HepG2 (cell line): ENCODE measurements around the gene CRYGA. TPM values are rescaled to one million over a fixed set of nuclear protein-coding genes. Genes with fewer than 3 reads are reported as not detected.

Experiments used
- ARID2 ChIP-seq: sonication (generic); formaldehyde crosslinking; IDR thresholded peaks from 2 replicates; pipeline ENCODE4 v1.8.1; 2022; ENCODE audit warnings: mild to moderate bottlenecking, missing genetic modification reagents, borderline replicate concordance
- BATF2 ChIP-seq: sonication (generic); formaldehyde crosslinking; IDR thresholded peaks from 2 replicates; pipeline ENCODE4 v1.8.0; 2022; ENCODE audit warnings: mild to moderate bottlenecking, missing genetic modification reagents, moderate library complexity
- BCL6 ChIP-seq: IDR thresholded peaks from 2 replicates; pipeline ENCODE4 v1.6.1; 2016; ENCODE audit warnings: missing genetic modification reagents, missing compliant biosample characterization
- CC2D1A ChIP-seq: sonication (generic); formaldehyde crosslinking; IDR thresholded peaks from 2 replicates; pipeline ENCODE4 v1.8.1; 2023; ENCODE audit warnings: mild to moderate bottlenecking, missing genetic modification reagents
- CTCF ChIP-seq: sonication (generic); formaldehyde crosslinking; IDR thresholded peaks from 2 replicates; pipeline ENCODE4 v1.5.0; 2020; ENCODE audit warnings: mild to moderate bottlenecking, missing genetic modification reagents, moderate library complexity
- GLMP ChIP-seq: sonication (generic); formaldehyde crosslinking; IDR thresholded peaks from 2 replicates; pipeline ENCODE4 v1.9.0; 2021; ENCODE audit warnings: missing genetic modification reagents, mild to moderate bottlenecking, borderline replicate concordance
- HMGXB4 ChIP-seq, 2 experiments: sonication (generic) in 1 of 2; formaldehyde crosslinking in 1 of 2; IDR thresholded peaks; 2 replicates each; pipeline versions ENCODE4 v1.4.0 to v1.6.1; 2018 to 2020; ENCODE audit warnings: missing genetic modification reagents in 2 of 2, borderline replicate concordance in 1 of 2, low read depth in 1 of 2, mild to moderate bottlenecking in 1 of 2, missing biosample characterization in 1 of 2
- IKZF5 ChIP-seq: IDR thresholded peaks from 2 replicates; pipeline ENCODE4 v1.6.1; 2018; ENCODE audit warnings: missing genetic modification reagents, mild to moderate bottlenecking, missing compliant biosample characterization
- KDM2A ChIP-seq: sonication (generic); formaldehyde crosslinking; IDR thresholded peaks from 2 replicates; pipeline ENCODE4 v1.4.0; 2020; ENCODE audit warnings: low read depth, missing genetic modification reagents, borderline replicate concordance
- MEIS2 ChIP-seq: sonication (generic); formaldehyde crosslinking; IDR thresholded peaks from 2 replicates; pipeline ENCODE4 v1.9.0; 2021; ENCODE audit warnings: mild to moderate bottlenecking, missing genetic modification reagents
- PRMT3 ChIP-seq: sonication (generic); formaldehyde crosslinking; IDR thresholded peaks from 2 replicates; pipeline ENCODE4 v1.8.1; 2022; ENCODE audit warnings: low read depth, mild to moderate bottlenecking, moderate library complexity, missing genetic modification reagents, borderline replicate concordance
- SRF ChIP-seq: IDR thresholded peaks from 2 replicates; pipeline ENCODE4 v1.6.1; 2011; ENCODE audit warnings: mild to moderate bottlenecking, low read depth, low read length, moderate library complexity
- TAF1 ChIP-seq: sonication (generic); formaldehyde crosslinking; IDR thresholded peaks from 2 replicates; pipeline ENCODE4 v1.4.0; 2020; ENCODE audit warnings: missing genetic modification reagents
- ZKSCAN8 ChIP-seq: IDR thresholded peaks from 2 replicates; pipeline ENCODE4 v1.6.1; 2016; ENCODE audit warnings: borderline replicate concordance, missing genetic modification reagents, missing compliant biosample characterization
- ZNF513 ChIP-seq: sonication (generic); formaldehyde crosslinking; conservative IDR thresholded peaks from 2 replicates; pipeline ENCODE4 v1.5.0; 2020; ENCODE audit warnings: missing genetic modification reagents
- ZNF530 ChIP-seq: sonication (generic); formaldehyde crosslinking; IDR thresholded peaks from 2 replicates; pipeline ENCODE4 v1.5.0; 2020; ENCODE audit warnings: low read depth, mild to moderate bottlenecking, missing genetic modification reagents
- ZNF558 ChIP-seq: sonication (generic); formaldehyde crosslinking; IDR thresholded peaks from 2 replicates; pipeline ENCODE4 v1.9.0; 2022; ENCODE audit warnings: mild to moderate bottlenecking, missing genetic modification reagents, borderline replicate concordance
- ZNF746 ChIP-seq: sonication (generic); formaldehyde crosslinking; IDR thresholded peaks from 2 replicates; pipeline ENCODE4 v1.8.0; 2022; ENCODE audit warnings: mild to moderate bottlenecking, missing genetic modification reagents
- ZNF816 ChIP-seq: sonication (generic); formaldehyde crosslinking; IDR thresholded peaks from 2 replicates; pipeline ENCODE4 v1.8.0; 2022; ENCODE audit warnings: missing genetic modification reagents, mild to moderate bottlenecking, borderline replicate concordance
- polyA plus RNA-seq, 8 experiments: library from polyadenylated mRNA; depleted of rRNA in 3 of 8; stranded (reverse) in 7 of 8; unstranded in 1 of 8; fragments of >200 nt; fragmentation: Illumina TruSeq in 4 of 8; extraction: Trizol in 4 of 8; gene quantifications; 2 replicates each; pipeline versions ENCODE4 v1.2.1 to v1.2.3, GENCODE V29; 2011 to 2016; ENCODE audit warnings: low read depth in 4 of 8, missing spikeins in 1 of 8, mixed read lengths in 1 of 8; ENCODE audit not compliant: insufficient read depth in 1 of 8
- total RNA-seq, 5 experiments: library from RNA; depleted of rRNA; stranded (reverse); fragments of >200 nt; fragmentation: Illumina TruSeq; extraction: Trizol; gene quantifications; 2 replicates each; pipeline ENCODE4 v1.2.3, GENCODE V29; 2016; ENCODE audit warnings: low read depth in 1 of 5

Gene CRYGA
- total and polyA plus RNA-seq, 2 of the 13 experiments (the other 11 are each of a cell fraction or from before 2014, with no cell fraction given): not detected

GRCh38 chr2:208135794-208136715, 27.3 kb downstream of the CRYGA start (continued):
- no peak for TF ChIP-seq CTCF
- TF ChIP-seq ZNF513 (CRISPR knock-in tag): no peak
- no peak for TF ChIP-seq TAF1 (CRISPR knock-in tag)
- no peak for TF ChIP-seq ZNF530 (CRISPR knock-in tag)
- TF ChIP-seq ZKSCAN8 (CRISPR knock-in tag): peak; percentile 31; the same call in 1 of the 2 replicates
- no peak for TF ChIP-seq MEIS2
- TF ChIP-seq BATF2 (CRISPR knock-in tag): no peak
- peak; percentile 34 for TF ChIP-seq IKZF5 (CRISPR knock-in tag)
- TF ChIP-seq ARID2 (CRISPR knock-in tag): 0 out of 2 replicates have a peak, but pooled peaks have one; percentile 66
- no peak for TF ChIP-seq ZNF816 (CRISPR knock-in tag)
- no peak for TF ChIP-seq PRMT3 (CRISPR knock-in tag)
- no peak for TF ChIP-seq GLMP (CRISPR knock-in tag)
- TF ChIP-seq BCL6: peak; percentile 33; the same call in 1 of the 2 replicates
- TF ChIP-seq ZNF746 (CRISPR knock-in tag): 0 out of 2 replicates have a peak, but pooled peaks have one; percentile 5
- peak; percentile 37 for TF ChIP-seq KDM2A
- 0 out of 2 replicates have a peak, but pooled peaks have one; percentile 10 for TF ChIP-seq CC2D1A (CRISPR knock-in tag)
- TF ChIP-seq ZNF558 (CRISPR knock-in tag): no peak
- no peak for TF ChIP-seq SRF
- TF ChIP-seq HMGXB4 (CRISPR knock-in tag; IDR thresholded peaks at IDR 0.05; ENCODE audit: borderline replicate concordance in 1 of 2, low read depth in 1 of 2): 0 out of 4 replicates have a peak, but pooled peaks of 1 of the 2 experiments have one; percentile 40
